Neural cell (in vitro differentiated cells): ENCODE measurements around the gene KIF6. TPM values are rescaled to one million over a fixed set of nuclear protein-coding genes. Genes with fewer than 3 reads are reported as not detected.

Source experiments
- H2AFZ ChIP-seq: fragments of 200-600, 300-800 bp; sonication (generic), shearing (Covaris generic); 2 replicates; pipeline ENCODE4 v1.6.0; 2014; ENCODE audit warnings: low read depth, mild to moderate bottlenecking, antibody characterized with exemption, low read length, moderate library complexity
- H3F3A ChIP-seq: fragments of 200-600 bp; shearing (Covaris generic); 2 replicates; pipeline ENCODE4 v1.6.1; 2016; ENCODE audit warnings: mild to moderate bottlenecking, moderate library complexity, mixed read lengths, antibody characterized with exemption, low read length; ENCODE audit not compliant: insufficient read depth, poor library complexity, severe bottlenecking
- H3K27ac ChIP-seq: fragments of 200-600, 300-800 bp; sonication (generic), shearing (Covaris generic); 2 replicates; pipeline ENCODE4 v1.5.1; 2014; ENCODE audit warnings: mild to moderate bottlenecking, low read length, moderate library complexity
- H3K27me3 ChIP-seq: fragments of 300-800, 200-600 bp; sonication (generic), shearing (Covaris generic); 2 replicates; pipeline ENCODE4 v1.6.0; 2014; ENCODE audit warnings: mild to moderate bottlenecking, low read depth, low read length, moderate library complexity; ENCODE audit not compliant: insufficient read depth
- H3K36me3 ChIP-seq: fragments of 300-800, 200-600 bp; sonication (generic), shearing (Covaris generic); 2 replicates; pipeline ENCODE4 v1.5.1; 2014; ENCODE audit warnings: mild to moderate bottlenecking, antibody characterized with exemption, low read length, moderate library complexity; ENCODE audit not compliant: insufficient read depth
- H3K4me2 ChIP-seq: fragments of 300-800, 200-600 bp; sonication (generic), shearing (Covaris generic); 2 replicates; pipeline ENCODE4 v1.6.0; 2014; ENCODE audit warnings: mild to moderate bottlenecking, low read length
- H3K4me3 ChIP-seq: fragments of 300-800, 200-600 bp; sonication (generic), shearing (Covaris generic); 2 replicates; pipeline ENCODE4 v1.5.1; 2014; ENCODE audit warnings: mild to moderate bottlenecking, low read length, moderate library complexity
- H3K79me2 ChIP-seq: fragments of 200-600 bp; shearing (Covaris generic); replicated peaks from 2 replicates; pipeline ENCODE4 v1.6.0; 2014; ENCODE audit warnings: mild to moderate bottlenecking, low read length, moderate library complexity; ENCODE audit not compliant: insufficient read depth
- H3K9ac ChIP-seq: fragments of 300-800, 200-600 bp; sonication (generic), shearing (Covaris generic); 2 replicates; pipeline ENCODE4 v1.6.1; 2016; ENCODE audit warnings: mild to moderate bottlenecking, low read length, mixed read lengths
- H3K9me2 ChIP-seq: fragments of 200-600 bp; shearing (Covaris generic); 2 replicates; pipeline ENCODE4 v1.6.1; 2016; ENCODE audit warnings: mild to moderate bottlenecking, low read length, mixed read lengths; ENCODE audit not compliant: insufficient read depth
- H3K9me3 ChIP-seq: fragments of 200-600, 300-800 bp; sonication (generic), shearing (Covaris generic); 2 replicates; pipeline ENCODE4 v1.6.1; 2016; ENCODE audit warnings: mild to moderate bottlenecking, mixed run types, low read length, moderate library complexity, mixed read lengths
- H4K20me1 ChIP-seq: fragments of 200-600 bp; shearing (Covaris generic); 2 replicates; pipeline ENCODE4 v1.6.1; 2016; ENCODE audit warnings: mild to moderate bottlenecking, mixed run types; ENCODE audit not compliant: insufficient read depth
- EP300 ChIP-seq: fragments of 450-650 bp; conservative IDR thresholded peaks from 2 replicates; pipeline ENCODE4 v1.6.1; 2014; ENCODE audit warnings: antibody characterized with exemption, mild to moderate bottlenecking, moderate library complexity; ENCODE audit not compliant: poor library complexity, severe bottlenecking
- EZH2 ChIP-seq: fragments of 200-600, 300-800 bp; shearing (Covaris generic), sonication (generic); IDR thresholded peaks from 2 replicates; pipeline ENCODE4 v1.6.1; 2014; ENCODE audit warnings: antibody characterized with exemption, low read length, borderline replicate concordance, mild to moderate bottlenecking; ENCODE audit not compliant: insufficient read depth, poor library complexity, severe bottlenecking
- MXI1 ChIP-seq: fragments of 450-650 bp; conservative IDR thresholded peaks from 2 replicates; pipeline ENCODE4 v1.6.1; 2014; ENCODE audit warnings: antibody characterized with exemption, mild to moderate bottlenecking; ENCODE audit not compliant: poor library complexity, severe bottlenecking
- POLR2AphosphoS5 ChIP-seq: IDR thresholded peaks from 2 replicates; pipeline ENCODE4 v1.6.1; 2012
- RAD21 ChIP-seq: fragments of 450-650 bp; conservative IDR thresholded peaks from 2 replicates; pipeline ENCODE4 v1.6.1; 2014; ENCODE audit warnings: antibody characterized with exemption, mild to moderate bottlenecking, moderate library complexity
- SMC3 ChIP-seq: fragments of 450-650 bp; conservative IDR thresholded peaks from 2 replicates; pipeline ENCODE4 v1.6.1; 2014; ENCODE audit warnings: antibody characterized with exemption, mild to moderate bottlenecking, moderate library complexity; ENCODE audit not compliant: poor library complexity
- TAF1 ChIP-seq: IDR thresholded peaks from 2 replicates; pipeline ENCODE4 v1.6.1; 2012; ENCODE audit warnings: low read depth
- polyA plus RNA-seq: library from polyadenylated mRNA; depleted of rRNA; stranded (reverse); fragments of >200 nt; gene quantifications from 2 replicates; pipeline ENCODE4 v1.2.3, GENCODE V29; 2014
- TF ChIP-seq, protein P1 (sequence below): IDR thresholded peaks from 2 replicates; pipeline ENCODE4 v1.6.1; 2012; ENCODE audit warnings: borderline replicate concordance
- TF ChIP-seq, protein P2 (sequence below): fragments of 450-650 bp; IDR thresholded peaks from 2 replicates; pipeline ENCODE4 v1.5.1; 2014; ENCODE audit warnings: antibody characterized with exemption, mild to moderate bottlenecking, moderate library complexity; ENCODE audit not compliant: poor library complexity, severe bottlenecking

The KIF6 gene
- polyA plus RNA-seq, 1 donor from 2014 or later: 2.1 TPM

DNA sequence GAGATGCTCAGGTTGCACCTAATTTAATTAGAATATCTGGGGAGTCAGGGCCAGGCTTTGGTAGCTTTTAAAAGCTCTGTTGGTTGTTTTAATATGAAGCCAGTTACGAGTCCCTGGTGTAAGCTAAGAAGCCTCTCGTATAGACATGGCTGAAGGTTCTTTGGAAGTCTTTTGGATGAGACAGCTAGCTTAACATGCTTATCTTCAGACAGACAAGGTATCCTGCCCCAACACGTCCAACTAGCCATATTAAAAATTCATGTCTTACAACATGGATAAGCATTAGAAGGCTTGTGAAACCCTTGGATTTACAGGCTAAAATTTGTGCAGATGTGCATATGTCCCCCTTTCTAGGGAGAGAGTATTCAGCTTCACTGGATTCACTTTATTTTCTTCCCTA is 297.1 kb downstream of the KIF6 start:
- H3K4me3 ChIP-seq: no peak overlapping the region
- no peaks in the 10 kb centered on the region for H3F3A ChIP-seq
- H3K36me3 ChIP-seq: no peaks in the 10 kb centered on the region
- TF ChIP-seq POLR2AphosphoS5: no peak
- no peak for TF ChIP-seq RAD21
- no peak for TF ChIP-seq TAF1
- no peak for TF ChIP-seq MXI1
- TF ChIP-seq, protein P1, sequence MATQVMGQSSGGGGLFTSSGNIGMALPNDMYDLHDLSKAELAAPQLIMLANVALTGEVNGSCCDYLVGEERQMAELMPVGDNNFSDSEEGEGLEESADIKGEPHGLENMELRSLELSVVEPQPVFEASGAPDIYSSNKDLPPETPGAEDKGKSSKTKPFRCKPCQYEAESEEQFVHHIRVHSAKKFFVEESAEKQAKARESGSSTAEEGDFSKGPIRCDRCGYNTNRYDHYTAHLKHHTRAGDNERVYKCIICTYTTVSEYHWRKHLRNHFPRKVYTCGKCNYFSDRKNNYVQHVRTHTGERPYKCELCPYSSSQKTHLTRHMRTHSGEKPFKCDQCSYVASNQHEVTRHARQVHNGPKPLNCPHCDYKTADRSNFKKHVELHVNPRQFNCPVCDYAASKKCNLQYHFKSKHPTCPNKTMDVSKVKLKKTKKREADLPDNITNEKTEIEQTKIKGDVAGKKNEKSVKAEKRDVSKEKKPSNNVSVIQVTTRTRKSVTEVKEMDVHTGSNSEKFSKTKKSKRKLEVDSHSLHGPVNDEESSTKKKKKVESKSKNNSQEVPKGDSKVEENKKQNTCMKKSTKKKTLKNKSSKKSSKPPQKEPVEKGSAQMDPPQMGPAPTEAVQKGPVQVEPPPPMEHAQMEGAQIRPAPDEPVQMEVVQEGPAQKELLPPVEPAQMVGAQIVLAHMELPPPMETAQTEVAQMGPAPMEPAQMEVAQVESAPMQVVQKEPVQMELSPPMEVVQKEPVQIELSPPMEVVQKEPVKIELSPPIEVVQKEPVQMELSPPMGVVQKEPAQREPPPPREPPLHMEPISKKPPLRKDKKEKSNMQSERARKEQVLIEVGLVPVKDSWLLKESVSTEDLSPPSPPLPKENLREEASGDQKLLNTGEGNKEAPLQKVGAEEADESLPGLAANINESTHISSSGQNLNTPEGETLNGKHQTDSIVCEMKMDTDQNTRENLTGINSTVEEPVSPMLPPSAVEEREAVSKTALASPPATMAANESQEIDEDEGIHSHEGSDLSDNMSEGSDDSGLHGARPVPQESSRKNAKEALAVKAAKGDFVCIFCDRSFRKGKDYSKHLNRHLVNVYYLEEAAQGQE: no peak
- no peak for TF ChIP-seq EZH2
- TF ChIP-seq EP300: no peak
- no peak for TF ChIP-seq SMC3
- TF ChIP-seq, protein P2, sequence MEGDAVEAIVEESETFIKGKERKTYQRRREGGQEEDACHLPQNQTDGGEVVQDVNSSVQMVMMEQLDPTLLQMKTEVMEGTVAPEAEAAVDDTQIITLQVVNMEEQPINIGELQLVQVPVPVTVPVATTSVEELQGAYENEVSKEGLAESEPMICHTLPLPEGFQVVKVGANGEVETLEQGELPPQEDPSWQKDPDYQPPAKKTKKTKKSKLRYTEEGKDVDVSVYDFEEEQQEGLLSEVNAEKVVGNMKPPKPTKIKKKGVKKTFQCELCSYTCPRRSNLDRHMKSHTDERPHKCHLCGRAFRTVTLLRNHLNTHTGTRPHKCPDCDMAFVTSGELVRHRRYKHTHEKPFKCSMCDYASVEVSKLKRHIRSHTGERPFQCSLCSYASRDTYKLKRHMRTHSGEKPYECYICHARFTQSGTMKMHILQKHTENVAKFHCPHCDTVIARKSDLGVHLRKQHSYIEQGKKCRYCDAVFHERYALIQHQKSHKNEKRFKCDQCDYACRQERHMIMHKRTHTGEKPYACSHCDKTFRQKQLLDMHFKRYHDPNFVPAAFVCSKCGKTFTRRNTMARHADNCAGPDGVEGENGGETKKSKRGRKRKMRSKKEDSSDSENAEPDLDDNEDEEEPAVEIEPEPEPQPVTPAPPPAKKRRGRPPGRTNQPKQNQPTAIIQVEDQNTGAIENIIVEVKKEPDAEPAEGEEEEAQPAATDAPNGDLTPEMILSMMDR: no peak
- H4K20me1 ChIP-seq: no peaks in the 10 kb centered on the region
- no peak overlapping the region for H2AFZ ChIP-seq
- H3K79me2 ChIP-seq: no peaks in the 10 kb centered on the region
- H3K9me2 ChIP-seq: no peaks in the 10 kb centered on the region
- no peak overlapping the region for H3K9ac ChIP-seq
- H3K4me2 ChIP-seq: no peak overlapping the region
- no peaks in the 10 kb centered on the region for H3K27me3 ChIP-seq
- no peaks in the 10 kb centered on the region for H3K9me3 ChIP-seq
- no peak overlapping the region for H3K27ac ChIP-seq

DNA sequence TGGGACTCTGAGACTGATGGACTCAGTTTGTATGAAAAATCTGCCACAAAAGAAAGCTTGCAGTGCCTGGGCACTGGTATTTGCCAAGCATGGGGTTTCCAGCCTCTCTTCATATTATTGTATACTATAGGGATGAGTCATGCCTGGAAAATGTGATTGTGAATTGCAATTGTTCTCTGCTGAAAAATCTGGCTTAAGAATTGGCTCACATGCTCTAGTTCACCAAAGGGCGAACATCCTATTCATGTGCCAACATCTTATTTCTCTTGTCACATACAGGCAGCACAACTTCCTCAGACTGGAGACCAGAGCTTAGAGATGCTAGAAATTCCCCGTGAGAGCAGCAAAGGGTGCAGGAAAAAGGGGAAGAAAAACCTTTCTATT is 299.1 kb downstream of the KIF6 start:
- H4K20me1 ChIP-seq: no peaks in the 10 kb centered on the region
- H3F3A ChIP-seq: no peaks in the 10 kb centered on the region
- H3K27me3 ChIP-seq: no peaks in the 10 kb centered on the region
- no peaks in the 10 kb centered on the region for H3K9me2 ChIP-seq
- no peaks in the 10 kb centered on the region for H3K9me3 ChIP-seq
- H3K79me2 ChIP-seq: no peaks in the 10 kb centered on the region
- no peak overlapping the region for H3K4me3 ChIP-seq
- no peaks in the 10 kb centered on the region for H3K36me3 ChIP-seq
- no peak overlapping the region for H3K9ac ChIP-seq
- H2AFZ ChIP-seq: no peak overlapping the region
- TF ChIP-seq TAF1 (no peak), EP300 (no peak), SMC3 (no peak), EZH2 (no peak), MXI1 (no peak), POLR2AphosphoS5 (no peak), RAD21 (no peak)
- TF ChIP-seq, protein P1: no peak
- TF ChIP-seq, protein P2: no peak
- H3K27ac ChIP-seq: no peak overlapping the region
- no peak overlapping the region for H3K4me2 ChIP-seq
